GM23338 (cell line): ENCODE measurements around the gene SH3RF3. TPM values are rescaled to one million over a fixed set of nuclear protein-coding genes. Genes with fewer than 3 reads are reported as not detected.

Experiments used
- ATAC-seq: fragments of 200-7000 bp; cut with Tn5 transposase; 3 replicates; pipeline ENCODE4 v1.9.1; 2020
- DNase-seq: peaks from one replicate; pipeline ENCODE4 v3.0.0-alpha.2; 2015; ENCODE audit warnings: low spot score
- H2AFZ ChIP-seq: fragments of 200-600 bp; sonication (generic); 2 replicates; pipeline ENCODE4 v1.8.0; 2016; ENCODE audit warnings: antibody characterized with exemption, mild to moderate bottlenecking, moderate library complexity
- H3F3A ChIP-seq: fragments of 200-600 bp; sonication (generic); replicated peaks from 2 replicates; pipeline ENCODE4 v1.8.0; 2017; ENCODE audit warnings: antibody characterized with exemption, mixed run types, low read depth
- H3K27ac ChIP-seq: fragments of 200-600 bp; sonication (generic); 2 replicates; pipeline ENCODE4 v1.6.1; 2016; ENCODE audit warnings: low read depth
- H3K27me3 ChIP-seq: fragments of 200-600 bp; sonication (generic); 2 replicates; pipeline ENCODE4 v1.8.0; 2016; ENCODE audit warnings: mild to moderate bottlenecking, mixed run types, moderate library complexity; ENCODE audit not compliant: insufficient read depth
- H3K36me3 ChIP-seq: fragments of 200-600 bp; sonication (generic); 2 replicates; pipeline ENCODE4 v1.8.0; 2016; ENCODE audit warnings: mild to moderate bottlenecking; ENCODE audit not compliant: insufficient read depth
- H3K4me1 ChIP-seq: fragments of 200-600 bp; sonication (generic); 2 replicates; pipeline ENCODE4 v1.8.0; 2016; ENCODE audit warnings: mild to moderate bottlenecking, moderate library complexity; ENCODE audit not compliant: insufficient read depth
- H3K4me2 ChIP-seq: fragments of 200-600 bp; sonication (generic); 2 replicates; pipeline ENCODE4 v1.7.1; 2017; ENCODE audit warnings: mixed run types
- H3K4me3 ChIP-seq: fragments of 200-600 bp; sonication (generic); 2 replicates; pipeline ENCODE4 v1.6.1; 2016; ENCODE audit warnings: mixed run types
- H3K79me2 ChIP-seq: fragments of 200-600 bp; sonication (generic); replicated peaks from 2 replicates; pipeline ENCODE4 v1.8.0; 2017; ENCODE audit warnings: mild to moderate bottlenecking; ENCODE audit not compliant: insufficient read depth
- H3K9me2 ChIP-seq: fragments of 200-600 bp; sonication (generic); 2 replicates; pipeline ENCODE4 v1.8.0; 2017; ENCODE audit not compliant: insufficient read depth
- H4K20me1 ChIP-seq: fragments of 200-600 bp; sonication (generic); replicated peaks from 2 replicates; pipeline ENCODE4 v1.8.0; 2017; ENCODE audit warnings: mild to moderate bottlenecking; ENCODE audit not compliant: insufficient read depth
- H3K27ac Mint-ChIP-seq: 2 replicates; pipeline ENCODE4 v1.8.0; 2020; ENCODE audit warnings: inconsistent platforms, mild to moderate bottlenecking, moderate library complexity, mixed read lengths
- H3K27me3 Mint-ChIP-seq: 3 replicates; pipeline ENCODE4 v1.8.0; 2022; ENCODE audit warnings: low read depth, mild to moderate bottlenecking, moderate library complexity, mixed read lengths, inconsistent platforms; ENCODE audit not compliant: insufficient read depth, poor library complexity
- H3K36me3 Mint-ChIP-seq: 3 replicates; pipeline ENCODE4 v1.8.0; 2021; ENCODE audit warnings: low read depth, mild to moderate bottlenecking, inconsistent platforms, moderate library complexity, mixed read lengths
- H3K4me1 Mint-ChIP-seq: 3 replicates; pipeline ENCODE4 v1.8.0; 2020; ENCODE audit warnings: mild to moderate bottlenecking, inconsistent platforms, mixed read lengths
- H3K4me3 Mint-ChIP-seq: 3 replicates; pipeline ENCODE4 v1.8.0; 2021; ENCODE audit warnings: moderate library complexity, mild to moderate bottlenecking, inconsistent platforms, mixed read lengths
- H3K9me3 Mint-ChIP-seq: 3 replicates; pipeline ENCODE4 v1.8.0; 2020; ENCODE audit warnings: moderate library complexity, mild to moderate bottlenecking, inconsistent platforms, mixed read lengths
- CREB1 ChIP-seq: fragments of 250-450 bp; sonication (Bioruptor Pico); IDR thresholded peaks from 2 replicates; pipeline ENCODE4 v1.5.0; 2020; ENCODE audit warnings: low read depth, mild to moderate bottlenecking, moderate library complexity
- EZH2 ChIP-seq: fragments of 200-600 bp; sonication (generic); IDR thresholded peaks from one replicate; pipeline ENCODE4 v1.8.0; 2017; ENCODE audit warnings: antibody characterized with exemption, mild to moderate bottlenecking, low read depth; ENCODE audit not compliant: unreplicated experiment
- EZH2phosphoT487 ChIP-seq: fragments of 200-600 bp; sonication (generic); IDR thresholded peaks from one replicate; pipeline ENCODE4 v1.8.1; 2018; ENCODE audit warnings: antibody characterized with exemption; ENCODE audit not compliant: unreplicated experiment
- JUNB ChIP-seq: IDR thresholded peaks from one replicate; pipeline ENCODE4 v1.6.1; 2016; ENCODE audit warnings: antibody characterized with exemption; ENCODE audit not compliant: unreplicated experiment
- NANOG ChIP-seq: IDR thresholded peaks from 2 replicates; pipeline ENCODE4 v1.6.1; 2016; ENCODE audit warnings: antibody characterized with exemption, borderline replicate concordance
- POLR2AphosphoS5 ChIP-seq: IDR thresholded peaks from 2 replicates; pipeline ENCODE4 v1.6.1; 2016; ENCODE audit warnings: antibody characterized with exemption, low read depth
- STAT1 ChIP-seq: IDR thresholded peaks from one replicate; pipeline ENCODE4 v1.6.1; 2016; ENCODE audit warnings: antibody characterized with exemption; ENCODE audit not compliant: unreplicated experiment
- ZNF114 ChIP-seq: fragments of 250-450 bp; sonication (Bioruptor Pico); IDR thresholded peaks from 2 replicates; pipeline ENCODE4 v1.5.0; 2020; ENCODE audit warnings: mild to moderate bottlenecking, moderate library complexity
- ZNF331 ChIP-seq: fragments of 250-450 bp; sonication (Bioruptor Pico); IDR thresholded peaks from 2 replicates; pipeline ENCODE4 v1.5.0; 2020; ENCODE audit warnings: low read depth, mild to moderate bottlenecking, moderate library complexity
- polyA plus RNA-seq: library from polyadenylated mRNA; unstranded; fragments of >200 nt; fragmentation: Nextera tagmentation; extraction: Ambion mirVana; gene quantifications from 2 replicates; pipeline ENCODE4 v1.2.1, GENCODE V29; 2016
- total RNA-seq: library from RNA; depleted of rRNA; stranded (reverse); fragments of >200 nt; shearing (Covaris generic); gene quantifications from 2 replicates; pipeline ENCODE4 v1.2.3, GENCODE V29; 2014
- TF ChIP-seq, protein P1 (sequence below): fragments of 250-450 bp; sonication (Bioruptor Pico); IDR thresholded peaks from 2 replicates; pipeline ENCODE4 v1.5.0; 2020; ENCODE audit warnings: mild to moderate bottlenecking, moderate library complexity
- TF ChIP-seq, protein P2 (sequence below): IDR thresholded peaks from 2 replicates; pipeline ENCODE4 v1.6.1; 2016; ENCODE audit warnings: antibody characterized with exemption
- TF ChIP-seq, protein P3 (sequence below): IDR thresholded peaks from one replicate; pipeline ENCODE4 v1.6.1; 2018; ENCODE audit warnings: antibody characterized with exemption; ENCODE audit not compliant: unreplicated experiment
- TF ChIP-seq, protein P4 (sequence below), 2 experiments: fragments of 200-600 bp in 1 of 2; sonication (generic) in 1 of 2; conservative IDR thresholded peaks; 2 replicates each; pipeline versions ENCODE4 v1.5.1 to v1.6.1; 2016 to 2017; ENCODE audit warnings: antibody characterized with exemption in 2 of 2, low read depth in 2 of 2, mild to moderate bottlenecking in 2 of 2, moderate library complexity in 1 of 2

Gene SH3RF3
- total and polyA plus RNA-seq, 2 experiments from 2014 or later = 0.11 to 0.63 TPM

DNA sequence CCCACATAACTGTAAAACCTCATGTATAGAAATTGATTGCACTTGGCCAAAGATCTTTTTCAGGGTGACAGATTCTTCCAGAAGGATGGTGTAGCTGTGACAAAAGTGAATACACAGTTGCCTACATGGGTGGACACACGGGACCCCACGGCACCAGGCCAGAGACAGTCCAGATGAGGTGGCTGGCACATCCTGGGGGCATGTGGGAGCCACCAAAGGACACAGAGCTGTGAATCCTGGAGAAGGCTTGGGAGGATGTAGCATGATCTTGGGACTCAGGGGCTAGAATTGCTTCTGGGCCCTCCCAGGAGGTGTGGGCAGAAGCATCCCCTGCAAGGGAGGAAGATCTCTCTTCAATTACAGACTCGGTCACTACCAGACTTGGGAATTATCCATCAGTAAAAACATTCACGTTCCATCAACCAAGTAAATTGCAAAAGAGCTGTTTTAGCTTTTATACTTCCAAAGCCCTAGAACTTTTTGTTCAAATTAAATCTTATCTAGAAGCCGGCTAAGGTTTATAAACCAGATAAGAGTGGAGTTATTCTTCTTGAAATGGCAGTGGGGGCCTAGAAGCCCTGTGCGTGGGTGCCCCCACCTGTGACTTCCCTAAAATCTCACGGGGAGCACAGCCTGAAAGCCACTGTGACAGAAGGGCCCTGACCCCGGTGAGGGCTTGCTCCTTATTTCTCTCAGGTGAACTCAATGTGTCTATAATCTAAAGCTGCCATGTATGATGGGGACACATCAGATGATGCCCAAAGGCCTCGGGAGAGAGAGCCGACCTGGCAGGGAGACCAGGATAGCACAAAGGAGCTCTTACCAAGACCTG is 403.1 kb downstream of the SH3RF3 start:
- H3K9me3 Mint-ChIP-seq = peaks cover 12% of the 10 kb centered on the region
- Histone ChIP-seq H4K20me1 (no peaks in the 10 kb centered on the region), H3K79me2 (no peaks in the 10 kb centered on the region), H3K27me3 (no peaks in the 10 kb centered on the region), H3K27ac (no peak overlapping the region), H2AFZ (no peak overlapping the region), H3F3A (no peaks in the 10 kb centered on the region), H3K9me2 (no peaks in the 10 kb centered on the region), H3K4me2 (no peak overlapping the region), H3K4me1 (no peaks in the 10 kb centered on the region), H3K36me3 (no peaks in the 10 kb centered on the region), H3K4me3 (no peak overlapping the region)
- H3K4me1 Mint-ChIP-seq = peaks cover 5% of the 10 kb centered on the region; the same call in 1 of the 3 replicates
- H3K27ac Mint-ChIP-seq = no peak overlapping the region
- peaks cover 7% of the 10 kb centered on the region for H3K36me3 Mint-ChIP-seq
- peaks cover 4% of the 10 kb centered on the region for H3K27me3 Mint-ChIP-seq
- DNase-seq (no peak), ATAC-seq (no peak)
- TF ChIP-seq POLR2AphosphoS5 (no peak), EZH2 (no peak), EZH2phosphoT487 (no peak), JUNB (no peak), CREB1 (CRISPR knock-in tag) (no peak), ZNF331 (CRISPR knock-in tag) (no peak), NANOG (no peak), ZNF114 (CRISPR knock-in tag) (no peak), STAT1 (no peak)
- TF ChIP-seq, protein P1, sequence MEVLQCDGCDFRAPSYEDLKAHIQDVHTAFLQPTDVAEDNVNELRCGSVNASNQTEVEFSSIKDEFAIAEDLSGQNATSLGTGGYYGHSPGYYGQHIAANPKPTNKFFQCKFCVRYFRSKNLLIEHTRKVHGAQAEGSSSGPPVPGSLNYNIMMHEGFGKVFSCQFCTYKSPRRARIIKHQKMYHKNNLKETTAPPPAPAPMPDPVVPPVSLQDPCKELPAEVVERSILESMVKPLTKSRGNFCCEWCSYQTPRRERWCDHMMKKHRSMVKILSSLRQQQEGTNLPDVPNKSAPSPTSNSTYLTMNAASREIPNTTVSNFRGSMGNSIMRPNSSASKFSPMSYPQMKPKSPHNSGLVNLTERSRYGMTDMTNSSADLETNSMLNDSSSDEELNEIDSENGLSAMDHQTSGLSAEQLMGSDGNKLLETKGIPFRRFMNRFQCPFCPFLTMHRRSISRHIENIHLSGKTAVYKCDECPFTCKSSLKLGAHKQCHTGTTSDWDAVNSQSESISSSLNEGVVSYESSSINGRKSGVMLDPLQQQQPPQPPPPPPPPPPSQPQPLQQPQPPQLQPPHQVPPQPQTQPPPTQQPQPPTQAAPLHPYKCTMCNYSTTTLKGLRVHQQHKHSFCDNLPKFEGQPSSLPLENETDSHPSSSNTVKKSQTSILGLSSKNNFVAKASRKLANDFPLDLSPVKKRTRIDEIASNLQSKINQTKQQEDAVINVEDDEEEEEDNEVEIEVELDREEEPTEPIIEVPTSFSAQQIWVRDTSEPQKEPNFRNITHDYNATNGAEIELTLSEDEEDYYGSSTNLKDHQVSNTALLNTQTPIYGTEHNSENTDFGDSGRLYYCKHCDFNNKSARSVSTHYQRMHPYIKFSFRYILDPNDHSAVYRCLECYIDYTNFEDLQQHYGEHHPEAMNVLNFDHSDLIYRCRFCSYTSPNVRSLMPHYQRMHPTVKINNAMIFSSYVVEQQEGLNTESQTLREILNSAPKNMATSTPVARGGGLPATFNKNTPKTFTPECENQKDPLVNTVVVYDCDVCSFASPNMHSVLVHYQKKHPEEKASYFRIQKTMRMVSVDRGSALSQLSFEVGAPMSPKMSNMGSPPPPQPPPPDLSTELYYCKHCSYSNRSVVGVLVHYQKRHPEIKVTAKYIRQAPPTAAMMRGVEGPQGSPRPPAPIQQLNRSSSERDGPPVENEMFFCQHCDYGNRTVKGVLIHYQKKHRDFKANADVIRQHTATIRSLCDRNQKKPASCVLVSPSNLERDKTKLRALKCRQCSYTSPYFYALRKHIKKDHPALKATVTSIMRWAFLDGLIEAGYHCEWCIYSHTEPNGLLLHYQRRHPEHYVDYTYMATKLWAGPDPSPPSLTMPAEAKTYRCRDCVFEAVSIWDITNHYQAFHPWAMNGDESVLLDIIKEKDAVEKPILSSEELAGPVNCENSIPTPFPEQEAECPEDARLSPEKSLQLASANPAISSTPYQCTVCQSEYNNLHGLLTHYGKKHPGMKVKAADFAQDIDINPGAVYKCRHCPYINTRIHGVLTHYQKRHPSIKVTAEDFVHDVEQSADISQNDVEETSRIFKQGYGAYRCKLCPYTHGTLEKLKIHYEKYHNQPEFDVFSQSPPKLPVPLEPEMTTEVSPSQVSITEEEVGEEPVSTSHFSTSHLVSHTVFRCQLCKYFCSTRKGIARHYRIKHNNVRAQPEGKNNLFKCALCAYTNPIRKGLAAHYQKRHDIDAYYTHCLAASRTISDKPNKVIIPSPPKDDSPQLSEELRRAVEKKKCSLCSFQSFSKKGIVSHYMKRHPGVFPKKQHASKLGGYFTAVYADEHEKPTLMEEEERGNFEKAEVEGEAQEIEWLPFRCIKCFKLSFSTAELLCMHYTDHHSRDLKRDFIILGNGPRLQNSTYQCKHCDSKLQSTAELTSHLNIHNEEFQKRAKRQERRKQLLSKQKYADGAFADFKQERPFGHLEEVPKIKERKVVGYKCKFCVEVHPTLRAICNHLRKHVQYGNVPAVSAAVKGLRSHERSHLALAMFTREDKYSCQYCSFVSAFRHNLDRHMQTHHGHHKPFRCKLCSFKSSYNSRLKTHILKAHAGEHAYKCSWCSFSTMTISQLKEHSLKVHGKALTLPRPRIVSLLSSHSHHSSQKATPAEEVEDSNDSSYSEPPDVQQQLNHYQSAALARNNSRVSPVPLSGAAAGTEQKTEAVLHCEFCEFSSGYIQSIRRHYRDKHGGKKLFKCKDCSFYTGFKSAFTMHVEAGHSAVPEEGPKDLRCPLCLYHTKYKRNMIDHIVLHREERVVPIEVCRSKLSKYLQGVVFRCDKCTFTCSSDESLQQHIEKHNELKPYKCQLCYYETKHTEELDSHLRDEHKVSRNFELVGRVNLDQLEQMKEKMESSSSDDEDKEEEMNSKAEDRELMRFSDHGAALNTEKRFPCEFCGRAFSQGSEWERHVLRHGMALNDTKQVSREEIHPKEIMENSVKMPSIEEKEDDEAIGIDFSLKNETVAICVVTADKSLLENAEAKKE = no peak
- TF ChIP-seq, protein P2, sequence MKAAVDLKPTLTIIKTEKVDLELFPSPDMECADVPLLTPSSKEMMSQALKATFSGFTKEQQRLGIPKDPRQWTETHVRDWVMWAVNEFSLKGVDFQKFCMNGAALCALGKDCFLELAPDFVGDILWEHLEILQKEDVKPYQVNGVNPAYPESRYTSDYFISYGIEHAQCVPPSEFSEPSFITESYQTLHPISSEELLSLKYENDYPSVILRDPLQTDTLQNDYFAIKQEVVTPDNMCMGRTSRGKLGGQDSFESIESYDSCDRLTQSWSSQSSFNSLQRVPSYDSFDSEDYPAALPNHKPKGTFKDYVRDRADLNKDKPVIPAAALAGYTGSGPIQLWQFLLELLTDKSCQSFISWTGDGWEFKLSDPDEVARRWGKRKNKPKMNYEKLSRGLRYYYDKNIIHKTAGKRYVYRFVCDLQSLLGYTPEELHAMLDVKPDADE = no peak
- TF ChIP-seq, protein P3, sequence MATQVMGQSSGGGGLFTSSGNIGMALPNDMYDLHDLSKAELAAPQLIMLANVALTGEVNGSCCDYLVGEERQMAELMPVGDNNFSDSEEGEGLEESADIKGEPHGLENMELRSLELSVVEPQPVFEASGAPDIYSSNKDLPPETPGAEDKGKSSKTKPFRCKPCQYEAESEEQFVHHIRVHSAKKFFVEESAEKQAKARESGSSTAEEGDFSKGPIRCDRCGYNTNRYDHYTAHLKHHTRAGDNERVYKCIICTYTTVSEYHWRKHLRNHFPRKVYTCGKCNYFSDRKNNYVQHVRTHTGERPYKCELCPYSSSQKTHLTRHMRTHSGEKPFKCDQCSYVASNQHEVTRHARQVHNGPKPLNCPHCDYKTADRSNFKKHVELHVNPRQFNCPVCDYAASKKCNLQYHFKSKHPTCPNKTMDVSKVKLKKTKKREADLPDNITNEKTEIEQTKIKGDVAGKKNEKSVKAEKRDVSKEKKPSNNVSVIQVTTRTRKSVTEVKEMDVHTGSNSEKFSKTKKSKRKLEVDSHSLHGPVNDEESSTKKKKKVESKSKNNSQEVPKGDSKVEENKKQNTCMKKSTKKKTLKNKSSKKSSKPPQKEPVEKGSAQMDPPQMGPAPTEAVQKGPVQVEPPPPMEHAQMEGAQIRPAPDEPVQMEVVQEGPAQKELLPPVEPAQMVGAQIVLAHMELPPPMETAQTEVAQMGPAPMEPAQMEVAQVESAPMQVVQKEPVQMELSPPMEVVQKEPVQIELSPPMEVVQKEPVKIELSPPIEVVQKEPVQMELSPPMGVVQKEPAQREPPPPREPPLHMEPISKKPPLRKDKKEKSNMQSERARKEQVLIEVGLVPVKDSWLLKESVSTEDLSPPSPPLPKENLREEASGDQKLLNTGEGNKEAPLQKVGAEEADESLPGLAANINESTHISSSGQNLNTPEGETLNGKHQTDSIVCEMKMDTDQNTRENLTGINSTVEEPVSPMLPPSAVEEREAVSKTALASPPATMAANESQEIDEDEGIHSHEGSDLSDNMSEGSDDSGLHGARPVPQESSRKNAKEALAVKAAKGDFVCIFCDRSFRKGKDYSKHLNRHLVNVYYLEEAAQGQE = no peak
- TF ChIP-seq, protein P4, sequence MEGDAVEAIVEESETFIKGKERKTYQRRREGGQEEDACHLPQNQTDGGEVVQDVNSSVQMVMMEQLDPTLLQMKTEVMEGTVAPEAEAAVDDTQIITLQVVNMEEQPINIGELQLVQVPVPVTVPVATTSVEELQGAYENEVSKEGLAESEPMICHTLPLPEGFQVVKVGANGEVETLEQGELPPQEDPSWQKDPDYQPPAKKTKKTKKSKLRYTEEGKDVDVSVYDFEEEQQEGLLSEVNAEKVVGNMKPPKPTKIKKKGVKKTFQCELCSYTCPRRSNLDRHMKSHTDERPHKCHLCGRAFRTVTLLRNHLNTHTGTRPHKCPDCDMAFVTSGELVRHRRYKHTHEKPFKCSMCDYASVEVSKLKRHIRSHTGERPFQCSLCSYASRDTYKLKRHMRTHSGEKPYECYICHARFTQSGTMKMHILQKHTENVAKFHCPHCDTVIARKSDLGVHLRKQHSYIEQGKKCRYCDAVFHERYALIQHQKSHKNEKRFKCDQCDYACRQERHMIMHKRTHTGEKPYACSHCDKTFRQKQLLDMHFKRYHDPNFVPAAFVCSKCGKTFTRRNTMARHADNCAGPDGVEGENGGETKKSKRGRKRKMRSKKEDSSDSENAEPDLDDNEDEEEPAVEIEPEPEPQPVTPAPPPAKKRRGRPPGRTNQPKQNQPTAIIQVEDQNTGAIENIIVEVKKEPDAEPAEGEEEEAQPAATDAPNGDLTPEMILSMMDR (conservative IDR thresholded peaks at IDR 0.05; ENCODE audit: low read depth in 2 of 2) = no peak
- H3K4me3 Mint-ChIP-seq = no peak overlapping the region
